Hepatocyte (in vitro differentiated cells): ENCODE results near the gene ZFPM1.

Experiments used
- CTCF ChIP-seq: fragments of 200-600 bp; sonication (generic); IDR thresholded peaks from 2 replicates; pipeline ENCODE4 v1.5.1; 2016; ENCODE audit warnings: antibody characterized with exemption, mild to moderate bottlenecking; ENCODE audit not compliant: poor library complexity
- EZH2 ChIP-seq: fragments of 200-600 bp; sonication (generic); IDR thresholded peaks from 2 replicates; pipeline ENCODE4 v1.6.1; 2016; ENCODE audit warnings: antibody characterized with exemption, mild to moderate bottlenecking, borderline replicate concordance
- EZH2phosphoT487 ChIP-seq: fragments of 200-600 bp; sonication (generic); IDR thresholded peaks from one replicate; pipeline ENCODE4 v1.6.1; 2018; ENCODE audit warnings: antibody characterized with exemption, mild to moderate bottlenecking, low read depth, moderate library complexity; ENCODE audit not compliant: unreplicated experiment, severe bottlenecking

GRCh38 chr16:88545781-88546180 is 92.7 kb downstream of the ZFPM1 start:
- TF ChIP-seq CTCF (no peak), EZH2 (no peak), EZH2phosphoT487 (no peak)
